ENCODE measurements around the gene POLR2L. TPM values are rescaled to one million over a fixed set of nuclear protein-coding genes. Genes with fewer than 3 reads are reported as not detected.

POLR2L gene
- total RNA-seq, 6 donors from 2014 or later: 34.1 to 168 (median 102) TPM

DNA sequence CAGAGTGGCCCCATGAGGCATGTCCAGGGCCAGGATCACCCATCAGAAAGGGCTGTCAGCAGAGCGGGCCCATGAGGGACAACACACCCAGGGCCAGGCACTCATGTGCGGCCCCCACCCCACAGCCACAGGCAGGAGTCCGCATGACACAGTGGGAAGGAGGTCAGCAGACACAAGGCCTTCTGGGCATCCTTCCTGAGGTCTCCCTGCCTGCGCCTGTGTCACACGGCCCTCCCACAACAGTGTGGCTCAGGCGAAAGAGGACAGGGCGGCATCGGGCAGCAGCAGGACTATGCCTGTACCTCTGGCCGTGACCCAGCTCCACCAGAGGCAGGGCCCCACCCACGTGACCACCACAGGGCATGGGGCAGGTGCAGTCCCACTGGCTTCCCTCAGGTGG lies 41.2 kb upstream of the POLR2L start:
- DNase-seq: peak in 1 of 2 donors; percentile 62

DNA sequence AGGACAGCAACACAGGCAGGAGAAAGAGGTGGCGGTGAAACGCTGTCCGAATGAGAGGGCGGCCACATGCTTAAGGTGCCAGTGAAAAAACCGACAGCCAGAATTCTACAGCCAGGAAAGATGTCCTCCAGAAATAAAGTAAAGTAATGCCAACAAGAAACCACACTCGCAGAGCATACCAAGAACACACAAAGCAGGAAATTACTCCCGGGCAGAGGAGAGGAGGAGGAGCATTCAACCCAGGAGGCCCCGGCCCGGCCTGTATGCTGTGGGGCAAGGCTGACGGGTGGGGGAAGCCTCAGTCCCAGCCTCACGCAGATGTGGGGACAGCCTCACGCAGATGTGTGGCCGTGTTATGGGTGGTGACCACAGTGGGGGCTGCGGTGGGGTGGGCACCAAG lies 40.3 kb upstream of the POLR2L start:
- no peak for ATAC-seq (ENCODE audit: low FRiP score in 2 of 2)
- WGBS, 2 donors: 79 to 81% methylated on average over 14 of the region's 14 CpGs

More for the DNA sequence above, 41.2 kb upstream of the POLR2L start:
- H3K36me3 ChIP-seq: peaks cover 0 to 58% (median 28%) of the 10 kb centered on the region in 4 donors
- TF ChIP-seq POLR2A (IDR thresholded peaks at IDR 0.05) (no peak), EP300 (IDR thresholded peaks at IDR 0.05) (no peak), POLR2AphosphoS5 (IDR thresholded peaks at IDR 0.05) (no peak)
- TF ChIP-seq, protein P1, sequence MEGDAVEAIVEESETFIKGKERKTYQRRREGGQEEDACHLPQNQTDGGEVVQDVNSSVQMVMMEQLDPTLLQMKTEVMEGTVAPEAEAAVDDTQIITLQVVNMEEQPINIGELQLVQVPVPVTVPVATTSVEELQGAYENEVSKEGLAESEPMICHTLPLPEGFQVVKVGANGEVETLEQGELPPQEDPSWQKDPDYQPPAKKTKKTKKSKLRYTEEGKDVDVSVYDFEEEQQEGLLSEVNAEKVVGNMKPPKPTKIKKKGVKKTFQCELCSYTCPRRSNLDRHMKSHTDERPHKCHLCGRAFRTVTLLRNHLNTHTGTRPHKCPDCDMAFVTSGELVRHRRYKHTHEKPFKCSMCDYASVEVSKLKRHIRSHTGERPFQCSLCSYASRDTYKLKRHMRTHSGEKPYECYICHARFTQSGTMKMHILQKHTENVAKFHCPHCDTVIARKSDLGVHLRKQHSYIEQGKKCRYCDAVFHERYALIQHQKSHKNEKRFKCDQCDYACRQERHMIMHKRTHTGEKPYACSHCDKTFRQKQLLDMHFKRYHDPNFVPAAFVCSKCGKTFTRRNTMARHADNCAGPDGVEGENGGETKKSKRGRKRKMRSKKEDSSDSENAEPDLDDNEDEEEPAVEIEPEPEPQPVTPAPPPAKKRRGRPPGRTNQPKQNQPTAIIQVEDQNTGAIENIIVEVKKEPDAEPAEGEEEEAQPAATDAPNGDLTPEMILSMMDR (IDR thresholded peaks at IDR 0.05): no peak
- H3K9me3 ChIP-seq: no peaks in the 10 kb centered on the region
- H3K4me3 ChIP-seq: no peak overlapping the region
- no peaks in the 10 kb centered on the region for H3K4me1 ChIP-seq
- H3K27ac ChIP-seq: no peak overlapping the region
- H3K27me3 ChIP-seq: no peaks in the 10 kb centered on the region
- ATAC-seq (ENCODE audit: low FRiP score in 2 of 2): no peak
- 96% methylated on average over 9 of the region's 10 CpGs; no CpG with 5 or more reads in 1 of the 2 donors for WGBS, 2 donors

DNA sequence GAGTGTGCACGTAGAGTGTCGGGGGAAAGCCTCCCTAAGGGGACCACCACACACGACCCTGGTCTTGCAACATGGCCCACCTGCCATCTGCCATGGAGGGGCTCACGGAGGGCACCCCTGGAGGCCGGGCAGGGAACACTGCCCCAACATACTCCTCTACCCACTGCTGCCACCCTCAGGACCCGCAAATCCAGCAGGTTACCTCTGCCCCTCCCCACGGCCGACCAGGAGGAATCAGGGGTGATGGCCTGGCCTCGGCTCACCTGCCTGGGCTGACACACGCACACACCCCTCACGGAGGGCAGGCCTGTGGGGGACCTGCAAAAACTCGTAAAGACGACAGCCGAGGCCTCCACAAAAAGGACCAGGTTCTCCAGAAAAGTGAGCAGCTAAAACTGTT lies 38.1 kb upstream of the POLR2L start:
- H3K36me3 ChIP-seq: peaks cover 0 to 34% (median 17%) of the 10 kb centered on the region in 4 donors

More for the DNA sequence above, 40.3 kb upstream of the POLR2L start:
- Histone ChIP-seq H3K4me1 (no peaks in the 10 kb centered on the region), H3K4me3 (no peak overlapping the region), H3K27ac (no peak overlapping the region), H3K9me3 (no peaks in the 10 kb centered on the region), H3K27me3 (no peaks in the 10 kb centered on the region), H3K36me3 (peaks cover 0 to 50% (median 25%) of the 10 kb centered on the region in 4 donors)
- DNase-seq: no peak
- TF ChIP-seq, protein P1 (IDR thresholded peaks at IDR 0.05): no peak
- no peak for TF ChIP-seq POLR2AphosphoS5 (IDR thresholded peaks at IDR 0.05)
- TF ChIP-seq POLR2A (IDR thresholded peaks at IDR 0.05): no peak
- TF ChIP-seq EP300 (IDR thresholded peaks at IDR 0.05): no peak

DNA sequence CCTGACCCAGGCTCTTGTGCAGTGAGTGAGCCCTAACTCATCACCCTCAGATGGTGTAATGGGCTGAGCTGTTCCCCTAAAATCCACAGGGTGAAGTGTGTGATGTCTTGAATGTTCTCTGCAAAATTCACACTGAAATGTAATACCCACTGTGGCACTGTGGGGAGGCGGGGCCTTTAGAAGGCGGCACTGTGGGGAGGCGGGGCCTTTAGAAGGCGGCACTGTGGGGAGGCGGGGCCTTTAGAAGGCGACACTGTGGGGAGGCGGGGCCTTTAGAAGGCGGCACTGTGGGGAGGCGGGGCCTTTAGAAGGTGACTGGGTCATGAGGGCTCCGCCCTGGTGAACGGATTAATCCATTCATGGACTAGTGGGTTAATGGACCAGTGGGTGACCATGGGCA lies 35.2 kb upstream of the POLR2L start:
- no peak overlapping the region for H3K4me3 ChIP-seq
- no peaks in the 10 kb centered on the region for H3K4me1 ChIP-seq
- H3K36me3 ChIP-seq: peaks cover 0 to 21% (median 10%) of the 10 kb centered on the region in 4 donors
- ATAC-seq (ENCODE audit: low FRiP score in 2 of 2) (no peak), DNase-seq (no peak)
- no peaks in the 10 kb centered on the region for H3K9me3 ChIP-seq
- 92 to 93% methylated on average over 11 of the region's 11 CpGs for WGBS, 2 donors
- TF ChIP-seq, protein P1 (IDR thresholded peaks at IDR 0.05): no peak
- TF ChIP-seq EP300 (IDR thresholded peaks at IDR 0.05) (no peak), POLR2A (IDR thresholded peaks at IDR 0.05) (no peak), POLR2AphosphoS5 (IDR thresholded peaks at IDR 0.05) (no peak)
- H3K27ac ChIP-seq: no peak overlapping the region
- no peaks in the 10 kb centered on the region for H3K27me3 ChIP-seq

More for the DNA sequence above, 38.1 kb upstream of the POLR2L start:
- no peak overlapping the region for H3K27ac ChIP-seq
- no peak for TF ChIP-seq POLR2AphosphoS5 (IDR thresholded peaks at IDR 0.05)
- TF ChIP-seq, protein P1 (IDR thresholded peaks at IDR 0.05): no peak
- no peak for TF ChIP-seq POLR2A (IDR thresholded peaks at IDR 0.05)
- TF ChIP-seq EP300 (IDR thresholded peaks at IDR 0.05): no peak
- ATAC-seq (ENCODE audit: low FRiP score in 2 of 2) (no peak), DNase-seq (peak in 1 of 2 donors; percentile 52)
- H3K9me3 ChIP-seq: no peaks in the 10 kb centered on the region
- H3K4me3 ChIP-seq: no peak overlapping the region
- WGBS, 2 donors: 87 to 93% methylated on average over 10 to 14 of the region's 14 CpGs
- H3K27me3 ChIP-seq: no peaks in the 10 kb centered on the region
- no peaks in the 10 kb centered on the region for H3K4me1 ChIP-seq

DNA sequence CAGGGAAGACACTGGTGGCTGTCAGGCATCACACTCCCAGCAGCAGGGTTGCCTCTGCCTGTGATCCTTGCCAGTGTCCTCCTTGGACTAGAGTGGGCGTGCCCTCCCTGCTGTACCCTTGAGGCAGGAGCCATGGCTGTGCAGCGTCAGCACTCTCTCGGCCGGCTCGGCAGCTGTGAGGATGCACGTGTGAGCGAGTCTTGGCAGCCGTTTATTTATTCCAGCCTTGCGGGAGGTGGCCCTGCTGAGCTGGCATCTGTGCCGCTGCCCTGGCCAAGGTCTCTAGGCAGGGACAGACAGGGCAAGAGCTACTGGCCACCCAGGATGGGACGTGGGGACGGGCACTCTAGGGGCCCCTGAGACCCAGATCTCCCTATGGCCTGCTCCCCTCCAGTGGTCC lies 34.2 kb upstream of the POLR2L start:
- peaks cover 0 to 19% (median 9%) of the 10 kb centered on the region in 4 donors for H3K36me3 ChIP-seq
- H3K4me3 ChIP-seq: no peak overlapping the region
- H3K4me1 ChIP-seq: no peaks in the 10 kb centered on the region
- no peak for TF ChIP-seq POLR2A (IDR thresholded peaks at IDR 0.05)
- TF ChIP-seq, protein P1 (IDR thresholded peaks at IDR 0.05): no peak
- TF ChIP-seq EP300 (IDR thresholded peaks at IDR 0.05): no peak
- TF ChIP-seq POLR2AphosphoS5 (IDR thresholded peaks at IDR 0.05): no peak
- H3K9me3 ChIP-seq: no peaks in the 10 kb centered on the region
- H3K27ac ChIP-seq: no peak overlapping the region
- peak in 1 of 2 donors; percentile 20 for ATAC-seq (ENCODE audit: low FRiP score in 2 of 2)
- DNase-seq: no peak
- no peaks in the 10 kb centered on the region for H3K27me3 ChIP-seq
- WGBS, 2 donors: 90 to 93% methylated on average over 2 to 12 of the region's 12 CpGs
